GM18520 (cell line): Measurements from ENCODE around the gene TCF15.
"Not testable (repeated sequence)": the region's sequence is repeated elsewhere in the genome, so short reads cannot be mapped to it uniquely, and the experiment has no call there.

Experiments used
- ATAC-seq: cut with Tn5 transposase; IDR thresholded peaks from one replicate; pipeline ENCODE4 v1.9.1; 2021; ENCODE audit not compliant: unreplicated experiment

Gene TCF15

GRCh38 chr20:584161-584970 lies 25.7 kb downstream of the TCF15 start:
- no peak for ATAC-seq

- no peak for ATAC-seq
These were observed 27.9 kb downstream of the TCF15 start for GRCh38 chr20:582204-582603.

- not testable (repeated sequence) for ATAC-seq
These were observed 31.0 kb downstream of the TCF15 start for GRCh38 chr20:578940-579690.

GRCh38 chr20:577167-577791 lies 32.8 kb downstream of the TCF15 start:
- no peak for ATAC-seq

DNA sequence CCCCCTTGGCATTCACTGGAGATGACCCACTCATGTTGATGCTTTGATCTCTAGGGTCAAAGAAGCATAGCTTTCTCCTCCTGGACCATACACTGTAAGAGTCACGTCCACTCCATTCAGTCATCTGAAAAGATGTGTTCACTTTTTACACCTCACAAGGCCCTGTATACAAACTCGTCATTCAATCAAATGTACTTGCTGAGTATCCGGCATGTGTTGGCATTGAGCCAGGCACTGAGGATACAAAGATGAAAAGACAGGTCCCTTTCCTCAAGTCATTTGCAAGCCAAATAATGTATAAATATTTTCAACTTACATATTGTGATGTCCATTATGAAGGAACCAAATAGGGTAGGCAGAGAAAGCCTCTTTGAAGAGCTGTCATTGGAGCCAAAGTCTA lies 34.0 kb downstream of the TCF15 start:
- no peak for ATAC-seq

- no peak for ATAC-seq
These were observed 34.9 kb downstream of the TCF15 start for GRCh38 chr20:575230-575629.

- no peak for ATAC-seq
These were observed 35.7 kb downstream of the TCF15 start for GRCh38 chr20:574297-574942.

DNA sequence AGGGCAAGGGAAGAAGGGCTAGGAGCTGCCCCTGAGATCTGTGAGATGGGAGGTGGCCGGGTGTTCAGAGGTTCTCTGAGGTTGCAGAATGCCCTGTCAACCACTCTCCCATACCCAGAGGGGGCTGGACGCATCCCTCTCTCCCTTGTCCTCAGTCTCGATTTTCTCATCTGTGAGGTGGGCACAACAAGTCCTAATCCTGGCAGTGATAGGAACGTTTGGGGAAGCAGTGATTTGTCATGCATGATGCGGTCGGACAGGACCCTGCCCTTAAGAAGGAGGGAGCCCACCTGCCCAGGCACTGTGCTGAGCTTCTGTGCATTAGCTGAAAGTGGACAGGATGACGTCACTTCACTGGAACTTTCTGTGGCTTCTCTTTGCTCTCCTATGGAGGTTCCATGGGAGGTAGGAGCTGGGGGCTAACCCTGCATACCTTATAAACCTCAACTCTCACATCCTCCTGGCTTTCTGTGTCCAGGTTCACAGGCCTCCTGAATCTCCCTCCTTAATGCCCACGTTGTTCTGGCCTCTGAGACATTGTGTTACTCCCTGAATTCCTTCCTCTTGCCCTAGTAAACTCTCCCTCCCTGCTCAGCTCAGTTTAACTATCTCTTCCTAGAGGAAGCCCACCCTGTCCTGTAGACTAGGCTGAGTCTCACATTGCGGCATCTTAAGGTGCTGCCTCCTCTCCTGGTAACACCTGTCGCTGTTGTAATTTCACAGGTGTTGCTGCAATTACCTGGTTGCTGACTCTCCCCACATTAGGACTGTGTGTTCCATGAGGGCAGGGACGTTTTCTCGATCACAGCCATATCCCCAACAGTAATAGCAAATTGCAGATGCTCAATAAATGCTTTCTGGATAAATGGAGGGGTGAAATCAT lies 36.5 kb downstream of the TCF15 start:
- no peak for ATAC-seq

DNA sequence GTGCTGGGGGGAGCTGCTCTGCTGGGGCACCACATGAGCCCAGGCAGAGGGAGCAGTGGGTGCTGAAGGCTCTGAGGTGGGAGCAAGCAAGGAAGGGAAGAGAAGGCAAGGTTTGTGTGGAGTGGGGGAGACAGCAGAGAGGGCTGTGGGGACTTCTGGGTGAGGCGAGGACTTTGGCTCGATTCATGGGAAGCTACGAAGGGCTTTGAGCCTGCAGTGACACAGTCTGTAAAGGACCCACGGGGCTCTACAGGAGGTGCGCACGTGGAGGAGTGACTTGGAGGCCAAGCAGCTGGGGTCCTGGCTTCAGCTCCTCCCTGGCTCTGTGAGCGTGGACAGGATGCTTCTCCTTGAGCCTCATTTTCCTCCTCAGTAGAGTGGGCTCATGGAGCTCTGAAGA lies 37.4 kb downstream of the TCF15 start:
- no peak for ATAC-seq

DNA sequence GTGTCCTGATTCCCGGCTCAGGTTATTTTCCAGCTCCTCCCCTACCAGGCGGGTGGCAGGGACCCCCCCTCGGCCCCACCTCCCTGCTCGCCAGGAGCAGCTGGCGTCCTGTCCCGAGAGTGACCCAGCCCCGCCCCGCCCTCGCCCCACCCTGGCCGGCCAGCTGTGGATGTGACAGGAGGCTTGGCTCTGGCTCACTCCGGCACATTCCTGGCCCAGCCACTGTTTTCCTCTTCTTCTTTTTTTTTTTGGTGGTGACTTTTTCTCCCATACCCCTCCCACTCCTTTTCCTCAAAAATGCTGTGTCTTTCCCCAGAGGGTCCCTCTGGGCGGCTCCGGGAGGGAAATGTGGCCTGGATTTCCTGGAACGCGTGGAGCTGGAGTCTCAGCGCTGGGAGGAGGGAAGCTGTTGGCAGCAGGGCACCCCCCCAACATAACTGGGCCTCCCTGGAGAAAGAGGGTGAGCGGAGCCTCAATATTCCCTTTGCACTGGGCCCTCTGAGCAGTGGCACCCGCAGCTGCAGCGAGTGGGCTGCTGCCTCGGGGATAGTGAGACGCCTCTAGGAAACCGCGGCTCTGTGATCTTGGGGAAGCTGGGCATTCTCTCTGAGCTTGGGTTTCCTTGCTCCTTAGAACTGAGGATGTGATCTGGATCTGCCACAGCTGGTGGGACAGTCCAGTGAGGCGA lies 38.2 kb downstream of the TCF15 start:
- no peak for ATAC-seq

DNA sequence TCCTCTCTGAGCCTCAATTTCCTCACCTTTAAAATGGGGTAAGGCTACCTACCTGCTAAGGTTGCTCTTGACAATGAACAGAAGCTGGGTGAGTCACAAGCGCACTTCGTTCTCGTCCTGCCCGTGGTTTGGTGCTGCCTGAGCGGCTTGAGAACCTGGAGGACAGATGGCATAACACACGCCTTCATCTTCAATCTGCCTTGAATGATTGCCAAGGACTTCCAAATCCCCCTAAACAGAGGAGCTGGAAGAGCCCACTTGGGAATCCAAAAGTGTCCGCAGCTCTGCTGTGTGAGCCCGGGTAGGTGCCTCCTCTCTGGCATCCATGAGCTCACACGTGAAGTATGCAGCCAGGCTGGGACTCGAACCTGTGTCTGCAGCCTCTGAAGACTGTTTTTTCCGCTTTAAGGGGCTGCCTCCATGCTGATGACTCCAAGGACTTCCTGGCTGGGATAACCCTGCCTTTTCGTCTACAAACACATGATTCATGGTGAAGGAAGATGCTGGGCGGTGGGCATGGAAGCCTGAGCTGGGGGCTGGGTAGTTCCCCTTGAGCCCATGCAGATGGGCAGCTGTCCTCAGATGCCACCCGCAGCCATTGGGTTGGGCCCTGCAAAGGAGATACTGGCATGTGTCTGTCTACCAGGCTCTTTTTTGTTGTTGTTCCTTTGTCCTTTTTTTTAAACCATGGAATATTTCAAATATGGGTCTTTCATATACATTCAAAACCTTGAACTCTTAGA lies 41.3 kb downstream of the TCF15 start:
- ATAC-seq: no peak

- no peak for ATAC-seq
These were observed 41.9 kb downstream of the TCF15 start for GRCh38 chr20:568097-568652.

DNA sequence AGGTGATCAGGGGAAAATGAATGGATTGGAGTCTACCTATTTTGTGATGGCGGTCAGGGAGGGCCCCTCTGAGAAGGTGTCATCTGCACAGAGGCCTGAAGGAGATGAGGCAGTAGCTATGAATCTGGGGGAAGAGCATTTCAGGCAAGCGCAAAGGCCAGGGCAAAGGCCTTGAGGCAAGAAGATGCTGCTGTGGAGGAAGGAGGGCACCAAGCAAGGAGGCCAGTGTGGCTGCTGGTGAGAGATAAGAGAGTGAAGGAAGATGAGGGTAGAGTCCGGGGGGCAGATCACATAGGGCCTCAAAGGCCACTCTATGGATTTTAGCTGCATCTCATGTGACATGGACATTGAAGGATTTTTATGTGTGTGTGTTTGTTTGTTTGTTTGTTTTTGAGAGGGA lies 45.9 kb downstream of the TCF15 start:
- ATAC-seq: no peak

DNA sequence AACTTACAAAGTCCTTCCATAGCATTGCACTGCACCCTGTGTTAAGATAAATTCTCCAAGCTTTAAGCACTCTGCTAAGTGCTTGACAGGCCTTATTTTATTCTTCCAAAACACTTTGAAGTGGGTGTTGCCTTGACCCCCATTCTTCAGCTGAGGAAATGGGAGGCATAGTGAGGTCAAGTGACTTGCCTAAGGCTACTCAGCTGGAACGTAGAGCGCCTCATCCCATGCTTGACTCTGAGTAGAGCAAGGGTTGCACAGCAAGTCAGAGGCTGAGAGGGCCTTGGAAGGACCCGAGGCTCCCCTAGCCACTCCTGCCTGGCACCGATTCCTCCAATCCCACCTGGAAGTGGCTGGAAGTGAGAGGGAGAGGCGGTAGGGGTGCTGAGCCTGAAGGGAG lies 46.9 kb downstream of the TCF15 start:
- ATAC-seq: no peak

GRCh38 chr20:562232-562897 lies 47.7 kb downstream of the TCF15 start:
- no peak for ATAC-seq

DNA sequence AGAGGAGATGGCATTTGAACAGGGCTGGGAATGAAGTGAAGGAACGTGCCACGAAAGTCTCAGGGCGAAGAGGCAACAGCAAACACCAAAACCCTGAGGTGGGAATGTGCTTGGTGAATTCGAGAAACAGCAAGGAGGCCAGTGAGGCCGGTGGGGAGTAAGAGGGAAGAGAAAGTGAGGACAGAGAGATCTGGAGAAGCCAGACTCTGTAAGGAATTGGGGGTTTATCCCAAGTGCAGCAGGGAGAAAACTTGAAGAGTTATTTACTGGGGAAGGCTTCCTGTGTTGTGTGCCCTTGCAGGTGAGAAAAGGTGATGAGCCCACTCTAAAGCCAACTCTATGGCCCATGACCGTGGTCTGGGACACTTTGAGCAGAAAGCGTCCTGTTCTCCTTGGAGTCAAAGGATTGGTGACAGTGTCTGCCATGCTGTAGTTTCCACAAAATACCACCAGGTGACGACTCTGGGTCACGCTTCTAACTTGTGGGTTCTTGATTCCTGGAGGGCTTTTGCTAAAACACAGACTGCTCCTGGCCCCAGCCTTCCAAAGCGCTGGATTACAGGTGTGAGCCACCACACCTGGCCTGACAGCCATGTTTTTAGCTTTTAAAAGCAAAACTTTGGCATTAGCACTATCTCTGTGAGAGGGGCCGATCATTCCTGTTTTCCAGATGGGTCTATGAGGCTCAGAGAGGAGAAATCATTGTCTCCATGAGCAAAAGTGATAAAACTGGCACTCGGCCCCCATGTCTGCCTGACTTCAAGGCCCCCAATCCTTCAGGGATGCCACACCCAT lies 48.5 kb downstream of the TCF15 start:
- ATAC-seq: no peak

GRCh38 chr20:560680-561079 lies 49.4 kb downstream of the TCF15 start:
- ATAC-seq: no peak

- no peak for ATAC-seq
These were observed 52.0 kb downstream of the TCF15 start for GRCh38 chr20:558117-558516.
